SK-MEL-5 (cell line): ENCODE data around the gene CCDC184. TPM values are rescaled to one million over a fixed set of nuclear protein-coding genes. Genes with fewer than 3 reads are reported as not detected.

ENCODE experiments used
- total RNA-seq: library from RNA; depleted of rRNA; stranded (reverse); fragments of >200 nt; shearing (Covaris generic); gene quantifications from 2 replicates; pipeline ENCODE4 v1.2.3, GENCODE V29; 2014; rRNA removed

Gene CCDC184
- total RNA-seq, 1 experiment from 2014 or later = 0.05 TPM

Other genes starting within 250 kb of the CCDC184 start
- 197 and 206 TPM in 2 replicates for gene TMEM106C, start 220.0 kb upstream of the CCDC184 start, total RNA-seq
- 0.03 TPM in 1 of 2 replicates, not detected in the other for gene COL2A1, start 179.2 kb upstream of the CCDC184 start, total RNA-seq
- gene SENP1, start 77.6 kb upstream of the CCDC184 start, total RNA-seq = 18.8 and 19.2 TPM in 2 replicates
- gene PFKM, start 64.3 kb upstream of the CCDC184 start, total RNA-seq = 113 and 116 TPM in 2 replicates
- 21.9 and 29.7 TPM in 2 replicates for gene ASB8, start 26.1 kb upstream of the CCDC184 start, total RNA-seq
- gene OR10AD1, start 19.6 kb downstream of the CCDC184 start, total RNA-seq = not detected in 2 replicates
- 12.4 and 13.1 TPM in 2 replicates for gene ZNF641, start 167.3 kb downstream of the CCDC184 start, total RNA-seq